Suppressor macrophage (primary cell): ENCODE data around the gene LEMD3.
A peak's percentile ranks its signal among the peaks of the same experiment; 100 is the strongest.

Source experiments
- DNase-seq, 4 experiments: peaks; one replicate each; pipeline ENCODE4 v3.0.0-alpha.2; 2020 to 2022

LEMD3 gene

GRCh38 chr12:65208964-65209654 lies 39.7 kb downstream of the LEMD3 start:
- no peak for DNase-seq

GRCh38 chr12:65209655-65210043 lies 40.3 kb downstream of the LEMD3 start:
- DNase-seq, result peak in 3 of 4 experiments; percentile 23 to 62 (median 52)

- DNase-seq, result no peak
Observed at GRCh38 chr12:65217086-65217485, 47.7 kb downstream of the LEMD3 start.

- DNase-seq, result no peak
Observed at GRCh38 chr12:65220761-65221160, 51.4 kb downstream of the LEMD3 start.

- peak in 3 of 4 experiments; percentile 9 to 28 (median 11) for DNase-seq
Observed at GRCh38 chr12:65229441-65229840, 60.1 kb downstream of the LEMD3 start.

GRCh38 chr12:65232476-65233077 lies 63.2 kb downstream of the LEMD3 start:
- peak in 2 of 4 experiments; percentile 39 to 58 for DNase-seq

- DNase-seq, result no peak
Observed at GRCh38 chr12:65237153-65237552, 67.8 kb downstream of the LEMD3 start.

GRCh38 chr12:65238609-65239008 lies 69.2 kb downstream of the LEMD3 start:
- no peak for DNase-seq

- DNase-seq, result no peak
Observed at GRCh38 chr12:65248656-65249633, 79.6 kb downstream of the LEMD3 start.

- DNase-seq, result no peak
Observed at GRCh38 chr12:65252515-65252914, 83.1 kb downstream of the LEMD3 start.

GRCh38 chr12:65257986-65258385 lies 88.6 kb downstream of the LEMD3 start:
- DNase-seq, result no peak

GRCh38 chr12:65259501-65259900 lies 90.1 kb downstream of the LEMD3 start:
- DNase-seq, result no peak

GRCh38 chr12:65263777-65264176 lies 94.4 kb downstream of the LEMD3 start:
- DNase-seq, result peak in 3 of 4 experiments; percentile 7 to 29 (median 22)

GRCh38 chr12:65266408-65266807 lies 97.0 kb downstream of the LEMD3 start:
- DNase-seq, result no peak

- DNase-seq, result no peak
Observed at GRCh38 chr12:65269603-65270002, 100.2 kb downstream of the LEMD3 start.

GRCh38 chr12:65274602-65275272 lies 105.4 kb downstream of the LEMD3 start:
- DNase-seq, result no peak

GRCh38 chr12:65275627-65276026 lies 106.2 kb downstream of the LEMD3 start:
- no peak for DNase-seq

GRCh38 chr12:65276916-65277530 lies 107.6 kb downstream of the LEMD3 start:
- DNase-seq, result peak in 2 of 4 experiments; percentile 44 to 56

GRCh38 chr12:65277994-65278575 lies 108.7 kb downstream of the LEMD3 start:
- no peak for DNase-seq

- DNase-seq, result peak in 3 of 4 experiments; percentile 14 to 51 (median 37)
Observed at GRCh38 chr12:65278576-65279368, 109.4 kb downstream of the LEMD3 start, which contains the start of gene MSRB3. TSS of gene MSRB3 (plus strand) at chr12:65278683. CDS start at chr12:65308580, 29,897 bp downstream.
